Amniotic epithelial cell (primary cell): ENCODE data around the gene PTPRN2.
"Not testable (repeated sequence)": the region's sequence is repeated elsewhere in the genome, so short reads cannot be mapped to it uniquely, and the experiment has no call there.

Experiments
- DNase-seq: peaks from one replicate; pipeline ENCODE4 v3.0.0-alpha.2; 2010; ENCODE audit warnings: low read depth

Gene PTPRN2

GRCh38 chr7:157674027-157674714, 913.5 kb downstream of the PTPRN2 start:
- DNase-seq, result no peak

GRCh38 chr7:157673573-157673972, 914.0 kb downstream of the PTPRN2 start:
- DNase-seq, result no peak

GRCh38 chr7:157671358-157672255, 916.0 kb downstream of the PTPRN2 start:
- no peak for DNase-seq

- no peak for DNase-seq
Observed at GRCh38 chr7:157670490-157671357, 916.9 kb downstream of the PTPRN2 start.

- DNase-seq, result no peak
Observed at GRCh38 chr7:157669768-157670351, 917.8 kb downstream of the PTPRN2 start.

GRCh38 chr7:157668884-157669767, 918.5 kb downstream of the PTPRN2 start:
- DNase-seq, result no peak

- no peak for DNase-seq
Observed at GRCh38 chr7:157668221-157668883, 919.3 kb downstream of the PTPRN2 start.

GRCh38 chr7:157667731-157668130, 919.9 kb downstream of the PTPRN2 start:
- DNase-seq, result no peak

GRCh38 chr7:157667261-157667660, 920.4 kb downstream of the PTPRN2 start:
- DNase-seq, result no peak

GRCh38 chr7:157666530-157667040, 921.0 kb downstream of the PTPRN2 start:
- no peak for DNase-seq

- DNase-seq, result not testable (repeated sequence)
Observed at GRCh38 chr7:157665634-157665988, 922.0 kb downstream of the PTPRN2 start.

- no peak for DNase-seq
Observed at GRCh38 chr7:157664871-157665633, 922.6 kb downstream of the PTPRN2 start.

GRCh38 chr7:157664034-157664433, 923.6 kb downstream of the PTPRN2 start:
- DNase-seq, result no peak

GRCh38 chr7:157662981-157663716, 924.5 kb downstream of the PTPRN2 start:
- DNase-seq, result no peak

GRCh38 chr7:157662110-157662791, 925.4 kb downstream of the PTPRN2 start:
- no peak for DNase-seq

- no peak for DNase-seq
Observed at GRCh38 chr7:157661611-157661975, 926.0 kb downstream of the PTPRN2 start.

- no peak for DNase-seq
Observed at GRCh38 chr7:157660971-157661610, 926.5 kb downstream of the PTPRN2 start.
